ACC112 (cell line): Measurements from ENCODE around the gene RAP1GAP2.

Source experiments
- H2AFZ ChIP-seq: fragments of 200-600 bp; sonication (generic); one replicate; pipeline ENCODE4 v1.6.0; 2017; ENCODE audit warnings: antibody characterized with exemption, low read length; ENCODE audit not compliant: unreplicated experiment
- H3K27ac ChIP-seq: fragments of 200-600 bp; sonication (generic); 2 replicates; pipeline ENCODE4 v1.5.1; 2014; ENCODE audit warnings: low read depth, mild to moderate bottlenecking, antibody characterized with exemption, low read length, moderate library complexity
- H3K27me3 ChIP-seq: fragments of 200-600 bp; sonication (generic); 2 replicates; pipeline ENCODE4 v1.6.1; 2014; ENCODE audit warnings: mild to moderate bottlenecking, antibody characterized with exemption, low read length, moderate library complexity, mixed read lengths; ENCODE audit not compliant: insufficient read depth
- H3K36me3 ChIP-seq: fragments of 200-600 bp; sonication (generic); 2 replicates; pipeline ENCODE4 v1.6.1; 2016; ENCODE audit warnings: mild to moderate bottlenecking, antibody characterized with exemption, low read length, moderate library complexity, mixed read lengths; ENCODE audit not compliant: insufficient read depth
- H3K4me1 ChIP-seq: fragments of 200-600 bp; sonication (generic); one replicate; pipeline ENCODE4 v1.6.1; 2016; ENCODE audit warnings: low read length, mixed read lengths; ENCODE audit not compliant: insufficient read depth, unreplicated experiment, control insufficient read depth
- H3K4me3 ChIP-seq: fragments of 200-600 bp; sonication (generic); 2 replicates; pipeline ENCODE4 v1.5.1; 2014; ENCODE audit warnings: mild to moderate bottlenecking, low read depth, low read length
- H3K79me2 ChIP-seq: fragments of 200-600 bp; sonication (generic); one replicate; pipeline ENCODE4 v1.6.0; 2016; ENCODE audit warnings: low read length; ENCODE audit not compliant: control insufficient read depth, unreplicated experiment, insufficient read depth

The RAP1GAP2 gene

GRCh38 chr17:2901582-2901981 is 105.3 kb downstream of the RAP1GAP2 start:
- Histone ChIP-seq H3K27me3 (no peaks in the 10 kb centered on the region), H3K79me2 (no peaks in the 10 kb centered on the region), H3K36me3 (no peaks in the 10 kb centered on the region)

GRCh38 chr17:2902546-2902945 is 106.3 kb downstream of the RAP1GAP2 start:
- H3K27ac ChIP-seq: no peak overlapping the region
- H2AFZ ChIP-seq: no peak overlapping the region
- H3K79me2 ChIP-seq: no peaks in the 10 kb centered on the region
- no peaks in the 10 kb centered on the region for H3K27me3 ChIP-seq
- no peak overlapping the region for H3K4me3 ChIP-seq
- no peaks in the 10 kb centered on the region for H3K4me1 ChIP-seq
- H3K36me3 ChIP-seq: no peaks in the 10 kb centered on the region

More at GRCh38 chr17:2901582-2901981, 105.3 kb downstream of the RAP1GAP2 start:
- Histone ChIP-seq H3K4me3 (no peak overlapping the region), H2AFZ (no peak overlapping the region), H3K27ac (no peak overlapping the region), H3K4me1 (no peaks in the 10 kb centered on the region)

- no peak overlapping the region for H3K4me3 ChIP-seq
- no peaks in the 10 kb centered on the region for H3K36me3 ChIP-seq
- H2AFZ ChIP-seq: no peak overlapping the region
- no peaks in the 10 kb centered on the region for H3K27me3 ChIP-seq
- H3K4me1 ChIP-seq: no peaks in the 10 kb centered on the region
- no peaks in the 10 kb centered on the region for H3K79me2 ChIP-seq
- H3K27ac ChIP-seq: no peak overlapping the region
These were observed 107.1 kb downstream of the RAP1GAP2 start for GRCh38 chr17:2903193-2903974.

GRCh38 chr17:2904135-2904534 is 107.9 kb downstream of the RAP1GAP2 start:
- no peak overlapping the region for H3K27ac ChIP-seq
- H3K4me1 ChIP-seq: no peaks in the 10 kb centered on the region
- no peak overlapping the region for H3K4me3 ChIP-seq
- H3K36me3 ChIP-seq: no peaks in the 10 kb centered on the region
- no peaks in the 10 kb centered on the region for H3K79me2 ChIP-seq
- no peaks in the 10 kb centered on the region for H3K27me3 ChIP-seq
- no peak overlapping the region for H2AFZ ChIP-seq

GRCh38 chr17:2905269-2905668 is 109.0 kb downstream of the RAP1GAP2 start:
- Histone ChIP-seq H3K79me2 (no peaks in the 10 kb centered on the region), H3K27me3 (no peaks in the 10 kb centered on the region)

DNA sequence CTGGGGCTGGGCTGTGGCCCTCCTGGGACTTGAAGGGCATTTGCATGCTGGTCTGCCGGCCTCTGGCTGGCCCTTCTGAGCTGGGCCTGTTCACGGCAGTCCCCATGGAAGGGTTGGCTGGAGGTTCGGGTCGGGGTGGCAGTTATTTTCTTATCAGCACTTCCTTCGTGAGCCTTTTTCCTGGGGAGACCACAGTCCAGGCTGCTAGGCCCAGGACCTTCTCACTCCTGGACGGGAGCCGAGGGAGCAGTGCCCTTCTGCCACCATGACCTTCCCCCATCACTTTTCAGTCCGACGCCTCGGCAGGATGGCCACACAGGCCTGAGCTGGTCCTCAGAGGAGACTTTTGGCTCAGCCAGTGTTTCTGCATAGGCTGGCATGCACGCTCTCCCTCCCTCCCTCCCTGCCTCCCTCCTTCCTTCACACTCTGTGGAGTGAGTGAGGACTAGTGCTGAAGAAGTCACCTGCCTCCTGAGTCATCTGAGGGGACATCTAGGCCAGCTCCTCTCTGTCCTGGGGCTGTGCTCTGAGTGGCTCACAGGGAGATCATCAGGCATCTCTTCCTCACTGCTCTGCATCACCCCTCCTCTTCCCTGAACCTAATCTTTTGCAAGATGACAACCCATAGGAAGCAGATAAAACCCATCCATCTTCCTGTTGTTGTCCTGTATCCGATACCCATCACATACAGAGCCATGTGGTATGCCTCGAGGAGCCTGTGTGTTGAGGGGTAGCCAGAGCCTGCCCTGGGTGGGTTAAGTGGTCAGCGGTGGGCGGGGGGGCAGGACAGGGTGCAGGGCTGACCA is 109.7 kb downstream of the RAP1GAP2 start:
- H3K79me2 ChIP-seq: no peaks in the 10 kb centered on the region
- no peaks in the 10 kb centered on the region for H3K27me3 ChIP-seq
- H3K4me1 ChIP-seq: no peaks in the 10 kb centered on the region
- H3K36me3 ChIP-seq: no peaks in the 10 kb centered on the region
- H3K27ac ChIP-seq: no peak overlapping the region
- H3K4me3 ChIP-seq: no peak overlapping the region
- H2AFZ ChIP-seq: no peak overlapping the region

More at GRCh38 chr17:2905269-2905668, 109.0 kb downstream of the RAP1GAP2 start:
- H3K4me1 ChIP-seq: no peaks in the 10 kb centered on the region
- H3K4me3 ChIP-seq: no peak overlapping the region
- H3K36me3 ChIP-seq: no peaks in the 10 kb centered on the region
- no peak overlapping the region for H2AFZ ChIP-seq
- H3K27ac ChIP-seq: no peak overlapping the region

DNA sequence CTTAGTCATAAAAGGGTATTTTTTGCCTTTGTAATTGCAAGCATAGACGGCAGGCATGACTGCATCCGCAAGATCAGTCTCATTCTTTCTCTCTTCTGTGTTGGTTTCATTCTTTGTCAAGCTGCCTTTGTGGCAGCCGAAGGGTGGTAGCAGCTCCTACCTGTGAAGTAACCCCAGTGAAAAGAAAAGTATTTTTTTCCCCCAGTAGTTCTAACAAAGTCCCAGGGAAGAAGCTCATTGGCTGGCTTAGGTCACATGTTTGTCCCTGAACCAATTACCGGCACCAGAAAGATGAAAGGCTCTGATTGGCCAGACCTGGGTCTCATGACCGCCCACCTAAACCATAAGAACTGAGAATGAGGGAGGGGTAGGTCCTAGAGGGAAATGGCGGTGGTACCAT is 110.7 kb downstream of the RAP1GAP2 start:
- Histone ChIP-seq H3K79me2 (no peaks in the 10 kb centered on the region), H3K36me3 (no peaks in the 10 kb centered on the region), H3K27ac (no peak overlapping the region), H3K4me1 (no peaks in the 10 kb centered on the region), H3K4me3 (no peak overlapping the region), H3K27me3 (no peaks in the 10 kb centered on the region), H2AFZ (no peak overlapping the region)

- Histone ChIP-seq H3K79me2 (no peaks in the 10 kb centered on the region), H2AFZ (no peak overlapping the region), H3K4me1 (no peaks in the 10 kb centered on the region), H3K27me3 (no peaks in the 10 kb centered on the region), H3K36me3 (no peaks in the 10 kb centered on the region), H3K27ac (no peak overlapping the region), H3K4me3 (no peak overlapping the region)
These were observed 113.1 kb downstream of the RAP1GAP2 start for GRCh38 chr17:2909175-2909845.

DNA sequence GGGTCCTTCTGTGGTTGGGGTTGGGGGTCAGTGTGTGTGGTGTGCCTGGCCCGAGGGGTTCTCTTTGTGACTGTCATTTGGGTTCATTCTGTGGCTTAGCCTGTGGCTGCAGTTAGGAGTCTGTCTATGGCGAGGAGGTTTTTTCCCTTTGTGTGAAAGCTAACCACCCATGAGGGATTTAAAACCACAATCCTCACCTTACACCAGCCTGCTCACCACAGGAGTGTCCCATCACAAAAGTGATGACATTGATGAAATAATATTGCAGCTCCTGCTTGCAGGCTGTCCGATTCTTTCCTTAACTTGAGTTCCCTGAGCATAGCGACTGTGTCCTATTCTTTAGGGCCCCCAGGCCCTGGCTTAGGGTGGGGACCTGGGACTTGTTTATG is 113.6 kb downstream of the RAP1GAP2 start:
- no peak overlapping the region for H3K27ac ChIP-seq
- H3K4me3 ChIP-seq: no peak overlapping the region
- no peak overlapping the region for H2AFZ ChIP-seq
- no peaks in the 10 kb centered on the region for H3K4me1 ChIP-seq
- no peaks in the 10 kb centered on the region for H3K36me3 ChIP-seq
- H3K79me2 ChIP-seq: no peaks in the 10 kb centered on the region
- no peaks in the 10 kb centered on the region for H3K27me3 ChIP-seq

DNA sequence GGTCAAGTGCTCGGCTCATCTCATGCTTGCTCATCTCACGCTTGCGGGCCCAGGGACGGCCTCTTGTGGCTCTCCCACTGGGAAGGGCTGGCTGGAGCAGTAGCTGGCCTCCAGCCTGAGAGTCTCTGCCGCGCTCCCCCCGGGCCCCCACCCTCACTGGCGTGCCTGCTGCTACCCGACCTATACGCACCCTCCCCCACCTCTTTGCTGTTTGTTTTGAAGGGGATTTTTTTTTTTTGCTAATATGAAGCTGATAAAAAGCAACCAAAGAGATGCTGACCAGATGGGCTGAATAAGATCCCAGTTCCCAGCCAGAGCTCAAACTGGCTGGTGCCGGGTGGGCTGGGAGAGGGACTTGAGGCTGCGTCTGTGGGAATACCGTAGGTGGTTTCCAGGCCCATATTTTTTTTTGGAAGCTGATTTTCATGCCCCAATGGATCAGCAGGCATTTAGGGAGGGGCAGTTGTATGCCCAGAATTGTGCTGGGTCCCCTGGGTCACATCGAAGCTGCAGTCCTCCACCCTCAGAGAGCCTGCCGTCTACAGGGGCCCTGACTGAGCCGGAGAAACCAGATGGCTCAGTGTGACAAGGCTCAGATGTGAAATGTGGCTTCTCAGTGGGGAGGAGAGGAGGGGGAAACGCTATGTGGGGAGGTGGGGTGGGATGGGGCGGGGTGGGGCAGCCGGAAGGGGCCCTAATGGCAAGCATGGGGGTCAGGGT is 115.0 kb downstream of the RAP1GAP2 start:
- no peaks in the 10 kb centered on the region for H3K4me1 ChIP-seq
- no peaks in the 10 kb centered on the region for H3K79me2 ChIP-seq
- H3K27ac ChIP-seq: no peak overlapping the region

More for the DNA sequence above, 115.0 kb downstream of the RAP1GAP2 start:
- H2AFZ ChIP-seq: no peak overlapping the region
- H3K27me3 ChIP-seq: no peaks in the 10 kb centered on the region
- H3K4me3 ChIP-seq: no peak overlapping the region
- H3K36me3 ChIP-seq: no peaks in the 10 kb centered on the region
